ENCODE measurements around the gene CCT7. TPM values are rescaled to one million over a fixed set of nuclear protein-coding genes. Genes with fewer than 3 reads are reported as not detected.

CCT7 gene
- total and polyA plus RNA-seq, 11 donors, result 156 to 328 (median 200) TPM

DNA sequence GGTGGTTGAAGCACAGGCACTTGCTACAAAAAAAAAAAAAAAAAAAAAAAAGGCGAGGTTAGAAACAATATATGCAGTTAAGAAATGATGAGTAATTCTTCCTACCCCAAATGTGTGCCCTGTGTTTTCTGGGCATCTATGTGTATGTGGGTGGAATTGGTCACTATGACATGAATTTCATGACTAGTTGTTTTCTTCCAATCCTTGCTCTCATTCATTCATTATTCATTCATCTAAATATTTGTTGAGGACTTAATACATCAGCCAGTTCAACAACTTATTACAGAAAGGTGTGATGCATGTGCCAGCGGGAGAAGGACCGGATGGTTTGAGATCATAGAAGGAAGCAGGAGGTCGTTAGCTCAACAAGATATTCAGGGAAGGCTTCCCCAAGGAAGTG lies 67.5 kb downstream of the CCT7 start:
- Histone ChIP-seq H3K36me3 (no peaks in the 10 kb centered on the region), H3K4me3 (no peak overlapping the region), H3K4me1 (no peaks in the 10 kb centered on the region), H3K27ac (no peak overlapping the region), H3K9me3 (no peaks in the 10 kb centered on the region), H3K27me3 (peaks cover 0 to 42% (median 0%) of the 10 kb centered on the region in 9 donors)
- ATAC-seq (no peak), DNase-seq (no peak)
- WGBS, 4 donors, result 59 to 70% (median 66%) methylated on average over 4 of the region's 4 CpGs
- TF ChIP-seq, protein P1, sequence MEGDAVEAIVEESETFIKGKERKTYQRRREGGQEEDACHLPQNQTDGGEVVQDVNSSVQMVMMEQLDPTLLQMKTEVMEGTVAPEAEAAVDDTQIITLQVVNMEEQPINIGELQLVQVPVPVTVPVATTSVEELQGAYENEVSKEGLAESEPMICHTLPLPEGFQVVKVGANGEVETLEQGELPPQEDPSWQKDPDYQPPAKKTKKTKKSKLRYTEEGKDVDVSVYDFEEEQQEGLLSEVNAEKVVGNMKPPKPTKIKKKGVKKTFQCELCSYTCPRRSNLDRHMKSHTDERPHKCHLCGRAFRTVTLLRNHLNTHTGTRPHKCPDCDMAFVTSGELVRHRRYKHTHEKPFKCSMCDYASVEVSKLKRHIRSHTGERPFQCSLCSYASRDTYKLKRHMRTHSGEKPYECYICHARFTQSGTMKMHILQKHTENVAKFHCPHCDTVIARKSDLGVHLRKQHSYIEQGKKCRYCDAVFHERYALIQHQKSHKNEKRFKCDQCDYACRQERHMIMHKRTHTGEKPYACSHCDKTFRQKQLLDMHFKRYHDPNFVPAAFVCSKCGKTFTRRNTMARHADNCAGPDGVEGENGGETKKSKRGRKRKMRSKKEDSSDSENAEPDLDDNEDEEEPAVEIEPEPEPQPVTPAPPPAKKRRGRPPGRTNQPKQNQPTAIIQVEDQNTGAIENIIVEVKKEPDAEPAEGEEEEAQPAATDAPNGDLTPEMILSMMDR (IDR thresholded peaks at IDR 0.05), result no peak
- TF ChIP-seq POLR2A (IDR thresholded peaks at IDR 0.05), result no peak
- intact Hi-C loops (cut with DNase I), result no loop called here

Other genes starting within 250 kb of the CCT7 start
- 10 to 100 TPM in 3 of 9 donors, 1 to 10 TPM in 6; 6.0 to 12.5 (median 9.1) TPM for gene SFXN5, start 162.6 kb upstream of the CCT7 start, total RNA-seq
- 1 to 10 TPM; 7.1 to 8.2 TPM for gene SFXN5, start 162.6 kb upstream of the CCT7 start, polyA plus RNA-seq
- gene RAB11FIP5, start 121.4 kb upstream of the CCT7 start, total RNA-seq, result 10 to 100 TPM; 18.6 to 43.7 (median 24.8) TPM
- gene RAB11FIP5, start 121.4 kb upstream of the CCT7 start, polyA plus RNA-seq, result 10 to 100 TPM; 10.7 to 50.7 TPM
- not detected for gene NOTO, start 31.7 kb upstream of the CCT7 start, total RNA-seq
- gene NOTO, start 31.7 kb upstream of the CCT7 start, polyA plus RNA-seq, result not detected
- gene SMYD5, start 20.1 kb upstream of the CCT7 start, total RNA-seq, result 10 to 100 TPM; 14.0 to 26.8 (median 20.0) TPM
- 10 to 100 TPM; 14.4 to 29.2 TPM for gene SMYD5, start 20.1 kb upstream of the CCT7 start, polyA plus RNA-seq
- gene PRADC1, start 1.1 kb upstream of the CCT7 start, total RNA-seq, result 100 to 1,000 TPM in 2 of 9 donors, 10 to 100 TPM in 7; 57.2 to 153 (median 85.1) TPM
- gene PRADC1, start 1.1 kb upstream of the CCT7 start, polyA plus RNA-seq, result 100 to 1,000 TPM in 1 of 2 donors, 10 to 100 TPM in 1; 90.8 to 155 TPM
- gene FBXO41, start 50.2 kb downstream of the CCT7 start, total RNA-seq, result 1 to 10 TPM in 4 of 9 donors, under 1 TPM in 5; 0.23 to 3.6 (median 0.81) TPM
- under 1 TPM; 0.21 to 0.42 TPM for gene FBXO41, start 50.2 kb downstream of the CCT7 start, polyA plus RNA-seq
- gene EGR4, start 59.2 kb downstream of the CCT7 start, total RNA-seq, result not detected
- gene EGR4, start 59.2 kb downstream of the CCT7 start, polyA plus RNA-seq, result not detected
- 10 to 100 TPM in 5 of 9 donors, 1 to 10 TPM in 4; 7.0 to 21.4 (median 11.5) TPM for gene ALMS1, start 151.5 kb downstream of the CCT7 start, total RNA-seq
- 1 to 10 TPM; 2.5 to 5.5 TPM for gene ALMS1, start 151.5 kb downstream of the CCT7 start, polyA plus RNA-seq